ENCODE results near the gene PLXNB3.
"Not testable (repeated sequence)": the region's sequence is repeated elsewhere in the genome, so short reads cannot be mapped to it uniquely, and the experiment has no call there.

Gene PLXNB3

GRCh38 chrX:153733651-153734240, 30.3 kb upstream of the PLXNB3 start:
- no peak for DNase-seq

- no peak for DNase-seq
These were observed 29.2 kb upstream of the PLXNB3 start for GRCh38 chrX:153734871-153735270.

GRCh38 chrX:153735274-153735673, 28.8 kb upstream of the PLXNB3 start:
- DNase-seq: no peak

- no peak for DNase-seq
These were observed 27.8 kb upstream of the PLXNB3 start for GRCh38 chrX:153736071-153736820.

- DNase-seq: no peak
These were observed 27.1 kb upstream of the PLXNB3 start for GRCh38 chrX:153736871-153737441.

GRCh38 chrX:153738056-153738605, 25.9 kb upstream of the PLXNB3 start:
- DNase-seq: no peak

GRCh38 chrX:153739754-153740486, 24.1 kb upstream of the PLXNB3 start:
- peak; percentile 19 for DNase-seq

GRCh38 chrX:153740631-153741222, 23.3 kb upstream of the PLXNB3 start:
- no peak for DNase-seq

GRCh38 chrX:153741446-153741845, 22.6 kb upstream of the PLXNB3 start:
- no peak for DNase-seq

GRCh38 chrX:153742111-153742510, 21.9 kb upstream of the PLXNB3 start:
- not testable (repeated sequence) for DNase-seq

GRCh38 chrX:153742796-153743467, 21.1 kb upstream of the PLXNB3 start:
- DNase-seq: not testable (repeated sequence)

- not testable (repeated sequence) for DNase-seq
These were observed 20.4 kb upstream of the PLXNB3 start for GRCh38 chrX:153743468-153744209.

- no peak for DNase-seq
These were observed 19.6 kb upstream of the PLXNB3 start for GRCh38 chrX:153744210-153745066.

GRCh38 chrX:153745067-153745433, 19.0 kb upstream of the PLXNB3 start:
- DNase-seq: not testable (repeated sequence)

- DNase-seq: no peak
These were observed 17.7 kb upstream of the PLXNB3 start for GRCh38 chrX:153746359-153746758.

GRCh38 chrX:153746991-153747390, 17.1 kb upstream of the PLXNB3 start:
- not testable (repeated sequence) for DNase-seq

- DNase-seq: not testable (repeated sequence)
These were observed 15.0 kb upstream of the PLXNB3 start for GRCh38 chrX:153749017-153749416.

GRCh38 chrX:153750127-153750774, 13.8 kb upstream of the PLXNB3 start:
- DNase-seq: no peak

GRCh38 chrX:153755136-153755535, 8.9 kb upstream of the PLXNB3 start:
- DNase-seq: no peak

- no peak for DNase-seq
These were observed 2.2 kb upstream of the PLXNB3 start for GRCh38 chrX:153761863-153762262.
